Esophagus squamous epithelium (tissue), 5 donors: Measurements from ENCODE around the gene BGLAP. TPM values are rescaled to one million over a fixed set of nuclear protein-coding genes. Genes with fewer than 3 reads are reported as not detected.

Experiments used
- DNase-seq: peaks from one replicate; lab custom pipeline; 2025; lab: John Stamatoyannopoulos, UW
- H3K27ac ChIP-seq, 4 donors: fragments of 200-600 bp; sonication (generic); one replicate each; pipeline ENCODE4 v1.5.1; 2016 to 2019; ENCODE audit warnings: mild to moderate bottlenecking in 1 of 4
- H3K27me3 ChIP-seq, 4 donors: fragments of 200-600 bp; sonication (generic); 1 replicate in 3 of 4; 2 replicates in 1 of 4; pipeline versions ENCODE4 v1.5.1 to v1.6.0; 2017 to 2021; ENCODE audit warnings: antibody characterized with exemption in 1 of 4
- H3K36me3 ChIP-seq, 3 donors: fragments of 200-600 bp; sonication (generic); one replicate each; pipeline ENCODE4 v1.5.1; 2016 to 2019
- H3K4me1 ChIP-seq, 3 donors: fragments of 200-600 bp; sonication (generic); one replicate each; pipeline ENCODE4 v1.5.1; 2017 to 2019
- H3K4me3 ChIP-seq, 4 donors: fragments of 200-600 bp; sonication (generic); 1 replicate in 3 of 4; 2 replicates in 1 of 4; pipeline ENCODE4 v1.5.1; 2016 to 2019; ENCODE audit warnings: mild to moderate bottlenecking in 2 of 4, moderate library complexity in 1 of 4
- H3K9me3 ChIP-seq, 3 donors: fragments of 200-600 bp; sonication (generic); one replicate each; pipeline ENCODE4 v1.5.1; 2016 to 2019
- POLR2A ChIP-seq, 4 donors: fragments of 450-650 bp; IDR thresholded peaks; one replicate each; pipeline ENCODE4 v1.6.1; 2017; ENCODE audit warnings: antibody characterized with exemption in 4 of 4, mild to moderate bottlenecking in 4 of 4, moderate library complexity in 3 of 4
- WGBS, 2 donors: methylation state at CpG; one replicate each; pipeline ENCODE4 v1.1.5; 2018; 5-methylcytosine and 5-hydroxymethylcytosine counted together
- intact Hi-C: fragments of 100-400 bp; cut with DNase I; formaldehyde crosslinking; loops from one replicate; pipeline ENCODE4 v1.15.0; 2022
- total RNA-seq, 4 donors: library from RNA; depleted of rRNA; stranded (reverse); fragments of >200 nt; gene quantifications; one replicate each; pipeline ENCODE4 v1.1.0, GENCODE V29; 2016
- TF ChIP-seq, protein P1 (sequence below), 6 experiments: fragments of 450-650 bp in 4 of 6; fragments of 200-600 bp in 2 of 6; sonication (generic) in 2 of 6; IDR thresholded peaks; one replicate each; pipeline ENCODE4 v1.5.1; 2016 to 2019; ENCODE audit warnings: antibody characterized with exemption in 6 of 6, mild to moderate bottlenecking in 4 of 6, moderate library complexity in 4 of 6
- donor health status: DM: yes; HTN: yes; CAD: no.

BGLAP gene
- total RNA-seq, 4 donors from 2014 or later: 0.38 to 1.7 (median 0.40) TPM; not detected in 1

DNA sequence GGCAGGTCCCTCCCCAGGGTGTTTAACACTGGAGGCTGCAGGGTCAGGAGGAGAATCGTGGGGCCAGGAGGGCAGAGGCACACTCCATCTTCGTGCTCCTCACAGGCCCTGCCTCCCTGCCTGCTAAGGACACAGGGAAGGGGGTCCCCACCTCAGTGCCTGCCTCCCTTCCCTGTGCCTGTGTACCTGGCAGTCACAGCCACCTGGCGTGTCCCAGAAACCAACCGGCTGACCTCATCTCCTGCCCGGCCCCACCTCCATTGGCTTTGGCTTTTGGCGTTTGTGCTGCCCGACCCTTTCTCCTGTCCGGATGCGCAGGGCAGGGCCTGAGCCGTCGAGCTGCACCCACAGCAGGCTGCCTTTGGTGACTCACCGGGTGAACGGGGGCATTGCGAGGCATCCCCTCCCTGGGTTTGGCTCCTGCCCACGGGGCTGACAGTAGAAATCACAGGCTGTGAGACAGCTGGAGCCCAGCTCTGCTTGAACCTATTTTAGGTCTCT is 623 bp upstream of the BGLAP start:
- H3K36me3 ChIP-seq: peaks cover 10 to 63% (median 13%) of the 10 kb centered on the region in 3 donors

DNA sequence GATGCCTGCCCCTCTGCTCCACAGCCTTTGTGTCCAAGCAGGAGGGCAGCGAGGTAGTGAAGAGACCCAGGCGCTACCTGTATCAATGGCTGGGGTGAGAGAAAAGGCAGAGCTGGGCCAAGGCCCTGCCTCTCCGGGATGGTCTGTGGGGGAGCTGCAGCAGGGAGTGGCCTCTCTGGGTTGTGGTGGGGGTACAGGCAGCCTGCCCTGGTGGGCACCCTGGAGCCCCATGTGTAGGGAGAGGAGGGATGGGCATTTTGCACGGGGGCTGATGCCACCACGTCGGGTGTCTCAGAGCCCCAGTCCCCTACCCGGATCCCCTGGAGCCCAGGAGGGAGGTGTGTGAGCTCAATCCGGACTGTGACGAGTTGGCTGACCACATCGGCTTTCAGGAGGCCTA is 754 bp downstream of the BGLAP start:
- TF ChIP-seq POLR2A (IDR thresholded peaks at IDR 0.05): no peak
- TF ChIP-seq, protein P1, sequence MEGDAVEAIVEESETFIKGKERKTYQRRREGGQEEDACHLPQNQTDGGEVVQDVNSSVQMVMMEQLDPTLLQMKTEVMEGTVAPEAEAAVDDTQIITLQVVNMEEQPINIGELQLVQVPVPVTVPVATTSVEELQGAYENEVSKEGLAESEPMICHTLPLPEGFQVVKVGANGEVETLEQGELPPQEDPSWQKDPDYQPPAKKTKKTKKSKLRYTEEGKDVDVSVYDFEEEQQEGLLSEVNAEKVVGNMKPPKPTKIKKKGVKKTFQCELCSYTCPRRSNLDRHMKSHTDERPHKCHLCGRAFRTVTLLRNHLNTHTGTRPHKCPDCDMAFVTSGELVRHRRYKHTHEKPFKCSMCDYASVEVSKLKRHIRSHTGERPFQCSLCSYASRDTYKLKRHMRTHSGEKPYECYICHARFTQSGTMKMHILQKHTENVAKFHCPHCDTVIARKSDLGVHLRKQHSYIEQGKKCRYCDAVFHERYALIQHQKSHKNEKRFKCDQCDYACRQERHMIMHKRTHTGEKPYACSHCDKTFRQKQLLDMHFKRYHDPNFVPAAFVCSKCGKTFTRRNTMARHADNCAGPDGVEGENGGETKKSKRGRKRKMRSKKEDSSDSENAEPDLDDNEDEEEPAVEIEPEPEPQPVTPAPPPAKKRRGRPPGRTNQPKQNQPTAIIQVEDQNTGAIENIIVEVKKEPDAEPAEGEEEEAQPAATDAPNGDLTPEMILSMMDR (IDR thresholded peaks at IDR 0.05): no peak

More for the DNA sequence above, 623 bp upstream of the BGLAP start:
- intact Hi-C loops: no loop called here
- no peak for DNase-seq
- peaks cover 0 to 19% (median 0%) of the 10 kb centered on the region in 4 donors for H3K27me3 ChIP-seq
- H3K4me3 ChIP-seq: no peak overlapping the region
- H3K4me1 ChIP-seq: peaks cover 7 to 26% (median 12%) of the 10 kb centered on the region in 3 donors
- no peaks in the 10 kb centered on the region for H3K9me3 ChIP-seq
- 34 to 50% methylated on average over 2 to 7 of the region's 15 CpGs for WGBS, 2 donors
- H3K27ac ChIP-seq: no peak overlapping the region
- TF ChIP-seq, protein P1 (IDR thresholded peaks at IDR 0.05): no peak
- no peak for TF ChIP-seq POLR2A (IDR thresholded peaks at IDR 0.05)

DNA sequence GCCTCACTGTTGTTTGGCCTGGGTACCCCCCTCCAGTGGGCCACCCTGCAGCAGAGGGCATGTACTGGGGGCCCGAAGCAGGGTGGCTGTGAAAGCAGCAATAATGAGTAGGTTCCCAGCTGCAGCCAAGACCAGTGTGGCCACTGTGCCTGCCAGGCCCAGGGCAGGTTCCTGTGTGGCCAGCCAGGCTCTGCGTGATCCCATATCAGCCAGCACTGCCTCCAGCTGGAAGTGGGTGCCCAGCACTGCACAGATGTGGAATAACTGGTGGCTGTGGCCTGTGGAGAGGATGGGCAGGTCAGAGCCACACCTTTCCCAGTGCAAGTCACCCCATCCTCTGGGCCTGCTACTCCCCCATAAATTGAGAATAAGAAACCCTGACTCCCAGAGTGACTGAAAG is 2.1 kb downstream of the BGLAP start:
- Histone ChIP-seq H3K4me1 (peaks cover 20 to 47% (median 30%) of the 10 kb centered on the region in 3 donors), H3K4me3 (no peak overlapping the region), H3K9me3 (no peaks in the 10 kb centered on the region), H3K36me3 (peaks cover 0 to 39% (median 1%) of the 10 kb centered on the region in 3 donors), H3K27ac (no peak overlapping the region), H3K27me3 (peaks cover 0 to 21% (median 0%) of the 10 kb centered on the region in 4 donors)
- no CpG with 5 or more reads among the region's 2 CpGs for WGBS, 2 donors
- TF ChIP-seq POLR2A (IDR thresholded peaks at IDR 0.05): no peak
- TF ChIP-seq, protein P1 (IDR thresholded peaks at IDR 0.05): no peak
- intact Hi-C loops: no loop called here
- DNase-seq: no peak

More for the DNA sequence above, 754 bp downstream of the BGLAP start:
- H3K36me3 ChIP-seq: peaks cover 2 to 49% (median 8%) of the 10 kb centered on the region in 3 donors
- no peak overlapping the region for H3K4me3 ChIP-seq
- DNase-seq: no peak
- H3K27me3 ChIP-seq: peaks cover 0 to 21% (median 0%) of the 10 kb centered on the region in 4 donors
- intact Hi-C loops: no loop called here
- H3K27ac ChIP-seq: no peak overlapping the region
- 58 to 71% methylated on average over 2 to 3 of the region's 10 CpGs for WGBS, 2 donors
- H3K9me3 ChIP-seq: no peaks in the 10 kb centered on the region
- H3K4me1 ChIP-seq: peaks cover 15 to 40% (median 25%) of the 10 kb centered on the region in 3 donors

DNA sequence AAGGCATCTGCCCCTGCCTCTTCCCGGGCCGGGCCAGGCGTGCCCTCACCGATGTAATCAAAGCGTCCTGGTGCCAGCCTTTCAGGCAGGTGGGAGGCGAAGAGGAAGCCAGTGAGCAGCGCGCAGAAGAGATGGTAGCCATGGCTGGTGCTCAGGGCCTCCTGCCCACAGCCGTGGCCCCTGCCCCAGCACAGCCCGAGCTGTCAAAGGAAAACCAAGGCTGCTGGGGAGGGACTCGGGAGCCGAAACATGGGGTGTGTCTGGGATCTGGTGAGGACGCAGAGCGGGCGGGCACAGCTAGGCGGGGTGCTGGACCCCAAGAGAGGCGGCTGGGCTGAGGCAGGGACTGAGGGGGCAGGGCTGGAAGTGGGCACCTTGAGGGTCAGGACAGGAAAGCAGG is 2.7 kb downstream of the BGLAP start:
- intact Hi-C loops: no loop called here
- peaks cover 0 to 21% (median 0%) of the 10 kb centered on the region in 4 donors for H3K27me3 ChIP-seq
- H3K4me1 ChIP-seq: peaks cover 20 to 47% (median 30%) of the 10 kb centered on the region in 3 donors
- H3K27ac ChIP-seq: no peak overlapping the region
- H3K9me3 ChIP-seq: no peaks in the 10 kb centered on the region
- WGBS, 2 donors: 77 to 100% methylated on average over 1 to 8 of the region's 17 CpGs
- TF ChIP-seq POLR2A (IDR thresholded peaks at IDR 0.05): no peak
- TF ChIP-seq, protein P1 (IDR thresholded peaks at IDR 0.05): no peak
- H3K36me3 ChIP-seq: peaks cover under 1 to 39% (median 4%) of the 10 kb centered on the region in 3 donors
- H3K4me3 ChIP-seq: no peak overlapping the region
- no peak for DNase-seq

DNA sequence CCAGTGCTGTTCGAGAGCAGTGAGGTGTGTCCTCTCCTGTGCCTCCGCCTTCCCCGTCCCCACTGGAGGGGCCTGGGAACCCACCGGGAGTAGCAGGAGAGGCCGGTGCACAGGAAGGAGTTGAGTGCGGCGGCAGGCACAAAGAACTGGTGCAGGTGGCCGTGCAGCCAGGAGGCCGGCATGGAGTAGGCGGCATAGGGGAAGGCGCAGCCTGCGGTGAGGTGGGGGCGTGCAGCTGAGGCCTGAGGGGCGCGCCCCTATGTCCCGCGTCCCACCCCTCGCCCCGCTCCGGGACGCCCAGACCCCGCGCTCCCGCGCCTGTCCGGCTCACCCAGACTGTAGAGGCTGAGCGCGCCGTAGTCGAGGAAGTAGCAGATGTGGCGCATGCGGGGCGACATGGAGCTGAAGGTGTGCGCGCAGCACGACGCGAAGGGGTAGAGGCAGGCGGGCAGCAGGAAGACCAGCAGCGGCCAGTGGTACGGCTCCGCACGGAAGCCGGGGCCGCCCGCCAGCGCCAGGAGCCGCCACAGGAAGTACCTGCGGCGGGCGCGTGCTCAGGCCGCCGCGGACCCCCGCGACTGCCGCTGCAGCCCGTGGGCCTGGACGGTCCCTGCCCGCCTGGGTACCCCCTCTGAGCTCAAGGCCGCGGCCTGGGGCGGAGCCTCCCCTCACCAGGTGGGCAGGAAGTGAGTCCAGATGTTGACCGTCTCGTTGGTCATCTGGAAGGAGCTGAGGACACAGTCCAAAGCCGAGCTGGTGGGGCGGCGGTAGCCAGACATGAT is 3.7 kb downstream of the BGLAP start:
- Histone ChIP-seq H3K9me3 (no peaks in the 10 kb centered on the region), H3K36me3 (peaks cover 10 to 39% (median 13%) of the 10 kb centered on the region in 3 donors)

More for the DNA sequence above, 3.7 kb downstream of the BGLAP start:
- intact Hi-C loops: no loop called here
- Histone ChIP-seq H3K4me3 (peak overlapping the region in 3 of 4 donors; percentile 23 to 62 (median 41)), H3K27ac (no peak overlapping the region), H3K4me1 (peaks cover 20 to 47% (median 30%) of the 10 kb centered on the region in 3 donors), H3K27me3 (peaks cover 0 to 21% (median 0%) of the 10 kb centered on the region in 4 donors)
- 0 to 18% methylated on average over 5 of the region's 69 CpGs for WGBS, 2 donors
- TF ChIP-seq, protein P1 (IDR thresholded peaks at IDR 0.05): no peak
- no peak for TF ChIP-seq POLR2A (IDR thresholded peaks at IDR 0.05)
- no peak for DNase-seq
